Neural progenitor cell (in vitro differentiated cells): ENCODE data around the gene DDX23.

Source experiments
- EZH2 ChIP-seq: fragments of 200-600 bp; sonication (generic); IDR thresholded peaks from 2 replicates; pipeline ENCODE4 v1.6.1; 2017; ENCODE audit warnings: antibody characterized with exemption, mild to moderate bottlenecking, moderate library complexity
- TF ChIP-seq, protein P1 (sequence below): fragments of 200-600 bp; sonication (generic); IDR thresholded peaks from 2 replicates; pipeline ENCODE4 v1.5.1; 2017; ENCODE audit warnings: antibody characterized with exemption, mild to moderate bottlenecking

GRCh38 chr12:48807981-48808380 lies 44.0 kb downstream of the DDX23 start:
- TF ChIP-seq, protein P1, sequence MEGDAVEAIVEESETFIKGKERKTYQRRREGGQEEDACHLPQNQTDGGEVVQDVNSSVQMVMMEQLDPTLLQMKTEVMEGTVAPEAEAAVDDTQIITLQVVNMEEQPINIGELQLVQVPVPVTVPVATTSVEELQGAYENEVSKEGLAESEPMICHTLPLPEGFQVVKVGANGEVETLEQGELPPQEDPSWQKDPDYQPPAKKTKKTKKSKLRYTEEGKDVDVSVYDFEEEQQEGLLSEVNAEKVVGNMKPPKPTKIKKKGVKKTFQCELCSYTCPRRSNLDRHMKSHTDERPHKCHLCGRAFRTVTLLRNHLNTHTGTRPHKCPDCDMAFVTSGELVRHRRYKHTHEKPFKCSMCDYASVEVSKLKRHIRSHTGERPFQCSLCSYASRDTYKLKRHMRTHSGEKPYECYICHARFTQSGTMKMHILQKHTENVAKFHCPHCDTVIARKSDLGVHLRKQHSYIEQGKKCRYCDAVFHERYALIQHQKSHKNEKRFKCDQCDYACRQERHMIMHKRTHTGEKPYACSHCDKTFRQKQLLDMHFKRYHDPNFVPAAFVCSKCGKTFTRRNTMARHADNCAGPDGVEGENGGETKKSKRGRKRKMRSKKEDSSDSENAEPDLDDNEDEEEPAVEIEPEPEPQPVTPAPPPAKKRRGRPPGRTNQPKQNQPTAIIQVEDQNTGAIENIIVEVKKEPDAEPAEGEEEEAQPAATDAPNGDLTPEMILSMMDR, result no peak
- TF ChIP-seq EZH2, result no peak
